ENCODE results near the gene CDK17.
"Not testable (repeated sequence)": the region's sequence is repeated elsewhere in the genome, so short reads cannot be mapped to it uniquely, and the experiment has no call there.

CDK17 gene

DNA sequence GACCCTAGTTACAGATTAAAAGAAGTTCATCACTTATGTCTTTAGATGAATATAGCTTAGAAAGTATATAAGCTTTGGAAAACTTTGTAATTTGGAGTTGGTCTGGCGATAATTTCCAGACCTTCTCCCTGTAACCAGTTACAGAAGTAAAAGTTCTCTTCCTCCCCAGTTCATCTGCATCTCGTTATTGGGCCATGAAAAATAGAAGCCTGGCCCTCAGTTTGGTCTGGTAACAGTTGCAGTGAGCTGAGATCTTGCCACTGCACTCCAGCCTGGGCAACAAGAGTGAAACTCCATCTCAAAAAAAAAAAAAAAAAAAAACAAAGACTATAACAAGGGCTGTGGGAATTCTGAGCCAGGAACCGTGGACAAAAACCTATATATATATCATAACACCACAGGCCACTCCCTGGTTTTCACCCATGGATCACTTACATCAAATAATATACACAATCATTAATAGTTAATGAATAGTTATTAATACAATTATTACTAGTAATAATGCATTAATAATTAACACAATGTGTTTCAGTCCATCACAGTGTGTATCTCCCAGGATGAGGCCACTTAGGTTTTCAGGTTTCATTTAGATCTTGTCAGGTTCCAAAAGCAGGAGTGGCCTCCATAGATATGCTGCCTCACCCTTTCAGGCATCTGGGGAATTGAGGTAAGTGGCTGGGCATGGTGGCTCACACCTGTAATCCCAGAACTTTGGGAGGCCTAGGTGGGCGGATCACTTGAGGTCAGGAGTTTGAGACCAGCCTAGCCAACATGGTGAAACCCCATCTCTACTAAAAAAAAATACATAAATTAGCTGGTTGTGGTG, 32.5 kb upstream of the CDK17 start:
- not testable (repeated sequence) for H3K36me3 ChIP-seq (ENCODE audit: control insufficient read depth, insufficient read depth, low read length); H3K27me3 ChIP-seq (ENCODE audit: control insufficient read depth, insufficient read depth, low read length); H3K4me3 ChIP-seq (ENCODE audit: low read depth, low read length); H3K27ac ChIP-seq (ENCODE audit: low read depth, low read length); H3K9ac ChIP-seq (ENCODE audit: low read depth, low read length); H3K4me1 ChIP-seq (ENCODE audit: control insufficient read depth, insufficient read depth, low read length); H3K9me3 ChIP-seq (ENCODE audit: control insufficient read depth, insufficient read depth, low read length)

DNA sequence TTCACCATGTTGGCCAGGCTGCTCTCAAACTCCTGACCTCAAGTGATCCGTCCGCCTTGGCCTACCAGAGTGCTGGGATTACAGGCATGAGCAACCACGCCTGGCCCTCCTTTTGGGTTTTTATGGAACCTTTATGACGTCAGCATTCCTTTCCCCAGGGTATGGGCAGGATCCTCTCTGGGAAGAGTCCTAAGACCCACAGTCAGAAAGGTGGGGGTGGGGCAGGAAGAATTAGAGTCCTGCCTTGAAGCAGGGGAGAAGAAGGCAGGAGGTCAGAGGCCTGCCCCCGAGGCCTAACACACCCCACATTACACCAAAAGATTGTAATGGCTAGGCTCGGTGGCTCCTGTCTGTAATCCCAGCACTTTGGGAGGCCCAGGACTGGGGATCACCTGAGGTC, 30.8 kb upstream of the CDK17 start:
- Histone ChIP-seq H3K36me3 (ENCODE audit: control insufficient read depth, insufficient read depth, low read length) (no peaks in the 10 kb centered on the region), H3K9me3 (ENCODE audit: control insufficient read depth, insufficient read depth, low read length) (no peaks in the 10 kb centered on the region), H3K4me3 (ENCODE audit: low read depth, low read length) (no peak overlapping the region), H3K9ac (ENCODE audit: low read depth, low read length) (no peak overlapping the region), H3K4me1 (ENCODE audit: control insufficient read depth, insufficient read depth, low read length) (0 out of 2 replicates have a peak, but pooled peaks cover 6% of the 10 kb centered on the region), H3K27ac (ENCODE audit: low read depth, low read length) (no peak overlapping the region), H3K27me3 (ENCODE audit: control insufficient read depth, insufficient read depth, low read length) (no peaks in the 10 kb centered on the region)

DNA sequence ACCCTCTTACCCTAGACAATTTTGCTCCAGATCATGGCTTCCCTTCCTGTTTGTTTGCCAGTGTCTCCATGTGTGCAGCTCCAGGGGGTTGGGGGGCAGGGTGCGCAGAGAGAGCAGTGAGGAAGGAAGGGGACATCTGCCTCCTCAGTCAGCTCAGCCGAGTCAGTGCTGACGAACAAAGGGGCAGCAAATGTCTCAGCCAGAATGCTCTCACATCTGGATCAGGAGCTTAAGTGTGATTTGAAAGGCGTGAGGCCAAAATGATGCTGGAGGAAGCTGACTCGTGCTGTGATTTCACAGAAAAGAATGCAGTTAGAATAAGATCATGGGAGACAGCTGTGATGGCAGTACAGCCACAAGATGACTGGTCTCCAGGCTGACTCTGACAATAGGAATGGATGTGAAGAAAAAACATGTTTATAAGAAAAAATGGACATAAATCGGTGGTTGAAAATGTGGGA, 27.1 kb upstream of the CDK17 start:
- no peaks in the 10 kb centered on the region for H3K27me3 ChIP-seq (ENCODE audit: control insufficient read depth, insufficient read depth, low read length)
- H3K9ac ChIP-seq (ENCODE audit: low read depth, low read length): 0 out of 2 replicates have a peak overlapping the region, but pooled peaks have one; percentile 0
- 0 out of 2 replicates have a peak, but pooled peaks cover 6% of the 10 kb centered on the region for H3K4me1 ChIP-seq (ENCODE audit: control insufficient read depth, insufficient read depth, low read length)
- H3K9me3 ChIP-seq (ENCODE audit: control insufficient read depth, insufficient read depth, low read length): no peaks in the 10 kb centered on the region
- no peaks in the 10 kb centered on the region for H3K36me3 ChIP-seq (ENCODE audit: control insufficient read depth, insufficient read depth, low read length)
- no peak overlapping the region for H3K4me3 ChIP-seq (ENCODE audit: low read depth, low read length)
- peak overlapping the region; percentile 70 for H3K27ac ChIP-seq (ENCODE audit: low read depth, low read length)

- Histone ChIP-seq H3K27me3 (ENCODE audit: control insufficient read depth, insufficient read depth, low read length) (no peaks in the 10 kb centered on the region), H3K9me3 (ENCODE audit: control insufficient read depth, insufficient read depth, low read length) (no peaks in the 10 kb centered on the region), H3K36me3 (ENCODE audit: control insufficient read depth, insufficient read depth, low read length) (no peaks in the 10 kb centered on the region), H3K4me3 (ENCODE audit: low read depth, low read length) (no peak overlapping the region), H3K9ac (ENCODE audit: low read depth, low read length) (no peak overlapping the region), H3K4me1 (ENCODE audit: control insufficient read depth, insufficient read depth, low read length) (0 out of 2 replicates have a peak, but pooled peaks cover 6% of the 10 kb centered on the region), H3K27ac (ENCODE audit: low read depth, low read length) (no peak overlapping the region)
Measured at GRCh38 chr12:96425951-96426350, 25.7 kb upstream of the CDK17 start.

DNA sequence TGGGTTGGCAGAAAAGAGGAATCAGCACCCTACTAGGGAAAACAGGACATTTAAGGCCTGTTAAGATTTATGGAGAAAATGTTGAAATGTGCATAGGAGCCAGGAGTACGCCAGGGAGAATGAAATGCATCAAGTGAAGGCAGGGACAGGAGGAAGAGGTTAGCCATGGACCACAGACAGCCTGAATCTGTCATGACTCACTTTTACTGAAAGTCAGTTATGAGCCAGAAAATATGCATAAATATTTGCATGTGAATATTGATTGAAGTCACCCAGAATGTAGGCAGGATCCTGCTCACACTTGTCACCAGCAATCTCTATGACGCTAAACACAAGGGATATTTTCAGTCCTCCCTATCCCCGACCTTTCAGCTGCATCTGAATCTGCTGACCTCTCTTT, 25.1 kb upstream of the CDK17 start:
- H3K27ac ChIP-seq (ENCODE audit: low read depth, low read length): no peak overlapping the region
- no peak overlapping the region for H3K9ac ChIP-seq (ENCODE audit: low read depth, low read length)
- H3K27me3 ChIP-seq (ENCODE audit: control insufficient read depth, insufficient read depth, low read length): no peaks in the 10 kb centered on the region
- no peaks in the 10 kb centered on the region for H3K36me3 ChIP-seq (ENCODE audit: control insufficient read depth, insufficient read depth, low read length)
- H3K9me3 ChIP-seq (ENCODE audit: control insufficient read depth, insufficient read depth, low read length): no peaks in the 10 kb centered on the region
- no peak overlapping the region for H3K4me3 ChIP-seq (ENCODE audit: low read depth, low read length)
- H3K4me1 ChIP-seq (ENCODE audit: control insufficient read depth, insufficient read depth, low read length): 0 out of 2 replicates have a peak, but pooled peaks cover 6% of the 10 kb centered on the region

- H3K9ac ChIP-seq (ENCODE audit: low read depth, low read length): no peak overlapping the region
- 0 out of 2 replicates have a peak, but pooled peaks cover 6% of the 10 kb centered on the region for H3K4me1 ChIP-seq (ENCODE audit: control insufficient read depth, insufficient read depth, low read length)
Measured at GRCh38 chr12:96424601-96425000, 24.4 kb upstream of the CDK17 start.

GRCh38 chr12:96422192-96422591, 22.0 kb upstream of the CDK17 start:
- Histone ChIP-seq H3K27me3 (ENCODE audit: control insufficient read depth, insufficient read depth, low read length) (no peaks in the 10 kb centered on the region), H3K9ac (ENCODE audit: low read depth, low read length) (no peak overlapping the region), H3K27ac (ENCODE audit: low read depth, low read length) (no peak overlapping the region), H3K36me3 (ENCODE audit: control insufficient read depth, insufficient read depth, low read length) (no peaks in the 10 kb centered on the region), H3K9me3 (ENCODE audit: control insufficient read depth, insufficient read depth, low read length) (no peaks in the 10 kb centered on the region), H3K4me3 (ENCODE audit: low read depth, low read length) (no peak overlapping the region), H3K4me1 (ENCODE audit: control insufficient read depth, insufficient read depth, low read length) (0 out of 2 replicates have a peak, but pooled peaks cover 1% of the 10 kb centered on the region)

More at GRCh38 chr12:96424601-96425000, 24.4 kb upstream of the CDK17 start:
- Histone ChIP-seq H3K4me3 (ENCODE audit: low read depth, low read length) (no peak overlapping the region), H3K36me3 (ENCODE audit: control insufficient read depth, insufficient read depth, low read length) (no peaks in the 10 kb centered on the region), H3K27ac (ENCODE audit: low read depth, low read length) (no peak overlapping the region), H3K9me3 (ENCODE audit: control insufficient read depth, insufficient read depth, low read length) (no peaks in the 10 kb centered on the region), H3K27me3 (ENCODE audit: control insufficient read depth, insufficient read depth, low read length) (no peaks in the 10 kb centered on the region)

- Histone ChIP-seq H3K27ac (ENCODE audit: low read depth, low read length) (no peak overlapping the region), H3K36me3 (ENCODE audit: control insufficient read depth, insufficient read depth, low read length) (no peaks in the 10 kb centered on the region), H3K4me1 (ENCODE audit: control insufficient read depth, insufficient read depth, low read length) (no peaks in the 10 kb centered on the region), H3K9ac (ENCODE audit: low read depth, low read length) (no peak overlapping the region), H3K27me3 (ENCODE audit: control insufficient read depth, insufficient read depth, low read length) (no peaks in the 10 kb centered on the region), H3K4me3 (ENCODE audit: low read depth, low read length) (no peak overlapping the region), H3K9me3 (ENCODE audit: control insufficient read depth, insufficient read depth, low read length) (no peaks in the 10 kb centered on the region)
Measured at GRCh38 chr12:96421014-96421413, 20.8 kb upstream of the CDK17 start.

- H3K4me3 ChIP-seq (ENCODE audit: low read depth, low read length): no peak overlapping the region
- no peaks in the 10 kb centered on the region for H3K27me3 ChIP-seq (ENCODE audit: control insufficient read depth, insufficient read depth, low read length)
- no peak overlapping the region for H3K9ac ChIP-seq (ENCODE audit: low read depth, low read length)
- no peaks in the 10 kb centered on the region for H3K9me3 ChIP-seq (ENCODE audit: control insufficient read depth, insufficient read depth, low read length)
- no peaks in the 10 kb centered on the region for H3K4me1 ChIP-seq (ENCODE audit: control insufficient read depth, insufficient read depth, low read length)
- no peaks in the 10 kb centered on the region for H3K36me3 ChIP-seq (ENCODE audit: control insufficient read depth, insufficient read depth, low read length)
- no peak overlapping the region for H3K27ac ChIP-seq (ENCODE audit: low read depth, low read length)
Measured at GRCh38 chr12:96420277-96420835, 20.1 kb upstream of the CDK17 start.

- H3K36me3 ChIP-seq (ENCODE audit: control insufficient read depth, insufficient read depth, low read length): no peaks in the 10 kb centered on the region
- H3K27ac ChIP-seq (ENCODE audit: low read depth, low read length): no peak overlapping the region
- no peak overlapping the region for H3K4me3 ChIP-seq (ENCODE audit: low read depth, low read length)
- no peaks in the 10 kb centered on the region for H3K4me1 ChIP-seq (ENCODE audit: control insufficient read depth, insufficient read depth, low read length)
- no peaks in the 10 kb centered on the region for H3K27me3 ChIP-seq (ENCODE audit: control insufficient read depth, insufficient read depth, low read length)
- no peak overlapping the region for H3K9ac ChIP-seq (ENCODE audit: low read depth, low read length)
- H3K9me3 ChIP-seq (ENCODE audit: control insufficient read depth, insufficient read depth, low read length): no peaks in the 10 kb centered on the region
Measured at GRCh38 chr12:96419576-96420276, 19.5 kb upstream of the CDK17 start.

DNA sequence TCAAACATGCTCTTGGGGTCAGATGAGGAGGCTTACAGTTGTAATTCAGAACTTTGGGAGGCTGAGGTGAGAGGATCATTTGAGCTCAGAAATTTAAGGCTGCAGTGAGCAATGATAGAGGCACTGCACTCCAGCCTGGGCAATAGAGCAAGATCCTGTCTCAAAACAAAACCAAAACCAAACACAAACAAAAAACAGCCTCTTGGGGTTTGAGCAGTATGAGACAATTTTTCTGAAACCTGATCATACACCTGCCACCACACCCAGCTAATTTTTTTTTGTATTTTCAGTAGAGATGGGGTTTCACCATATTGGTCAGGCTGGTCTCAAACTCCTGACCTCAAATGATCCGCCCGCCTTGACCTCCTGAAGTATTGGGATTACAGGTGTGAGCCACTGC, 17.4 kb upstream of the CDK17 start:
- H3K9me3 ChIP-seq (ENCODE audit: control insufficient read depth, insufficient read depth, low read length); H3K4me3 ChIP-seq (ENCODE audit: low read depth, low read length); H3K27ac ChIP-seq (ENCODE audit: low read depth, low read length); H3K4me1 ChIP-seq (ENCODE audit: control insufficient read depth, insufficient read depth, low read length); H3K9ac ChIP-seq (ENCODE audit: low read depth, low read length); H3K36me3 ChIP-seq (ENCODE audit: control insufficient read depth, insufficient read depth, low read length); H3K27me3 ChIP-seq (ENCODE audit: control insufficient read depth, insufficient read depth, low read length): not testable (repeated sequence)

All from HUES48 (cell line).